Endothelial cell of hepatic sinusoid (primary cell): Measurements from ENCODE around the gene ASB6.

Experiments used
- in situ Hi-C: cut with HindIII; loops from 2 replicates; pipeline ENCODE4 v1.10.0; 2017; ENCODE audit warnings: low sequenced_read_pairs

The ASB6 gene

DNA sequence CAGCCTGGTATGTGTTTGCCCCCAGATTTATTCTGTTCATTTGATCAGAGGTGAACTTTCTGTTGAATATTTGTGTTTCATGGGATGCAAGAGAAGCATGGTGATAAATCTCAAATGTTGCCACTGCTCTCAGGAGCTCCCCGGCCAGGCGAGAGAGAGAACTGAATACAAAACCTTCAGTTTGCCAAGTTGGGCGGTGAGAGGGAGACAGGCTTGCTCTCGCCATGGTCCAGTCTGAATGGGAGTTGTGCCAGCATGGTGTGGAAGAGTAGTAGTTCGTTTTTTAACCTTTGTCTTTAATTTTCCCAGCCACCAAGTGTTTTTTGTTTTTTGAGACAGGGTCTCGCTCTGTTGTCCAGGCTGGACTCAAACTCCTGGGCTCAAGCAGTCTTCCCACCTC, 13.2 kb downstream of the ASB6 start:
- in situ Hi-C loops, result loop anchor here (10.0 kb wide), 1 partner anchor 254 kb away; no protein-coding TSS in a partner anchor

DNA sequence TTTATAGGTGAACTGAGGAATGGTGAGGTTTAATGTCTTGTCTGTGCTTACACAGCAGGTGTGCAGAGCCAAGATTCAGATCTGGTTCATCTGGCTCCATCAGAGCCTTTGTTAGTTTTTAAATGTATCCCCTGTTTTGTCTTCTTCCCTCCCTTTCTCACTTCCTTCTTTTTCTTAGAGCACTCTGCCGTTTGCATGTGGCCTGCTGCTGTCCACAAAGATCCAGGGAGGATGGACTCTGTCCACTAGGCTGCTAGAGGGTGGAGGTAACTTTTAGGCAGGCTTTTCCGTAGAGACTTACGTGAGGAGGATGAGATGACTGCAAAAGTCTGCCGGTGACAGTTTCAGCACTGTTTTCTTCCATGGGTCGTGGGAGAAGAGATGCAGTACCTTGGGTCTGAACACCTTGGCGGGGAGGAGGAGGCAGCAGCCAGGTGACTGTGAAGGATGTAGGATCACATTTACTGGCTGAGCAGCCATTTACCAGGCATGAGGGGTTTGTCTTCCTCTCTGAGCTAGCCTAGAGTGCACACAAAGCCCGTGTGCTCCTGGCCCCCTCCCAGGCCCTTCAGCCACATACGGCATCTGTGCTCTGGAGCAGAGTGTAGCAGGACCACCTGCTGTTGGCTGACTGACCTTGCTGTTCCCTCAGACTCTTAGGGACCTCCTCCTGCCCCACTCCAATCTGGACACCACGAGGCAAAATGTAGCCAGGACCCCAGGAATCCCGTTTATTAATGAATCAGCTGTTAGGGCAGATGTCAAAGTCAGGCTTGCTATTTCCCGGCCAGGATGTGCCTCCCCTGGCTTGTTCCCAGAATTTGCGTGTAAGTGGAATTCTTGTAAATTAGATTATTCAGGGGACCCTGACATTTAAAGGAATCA, 14.2 kb downstream of the ASB6 start:
- in situ Hi-C loops, result loop anchor here (10.0 kb wide), 1 partner anchor 253 kb away; no protein-coding TSS in a partner anchor

DNA sequence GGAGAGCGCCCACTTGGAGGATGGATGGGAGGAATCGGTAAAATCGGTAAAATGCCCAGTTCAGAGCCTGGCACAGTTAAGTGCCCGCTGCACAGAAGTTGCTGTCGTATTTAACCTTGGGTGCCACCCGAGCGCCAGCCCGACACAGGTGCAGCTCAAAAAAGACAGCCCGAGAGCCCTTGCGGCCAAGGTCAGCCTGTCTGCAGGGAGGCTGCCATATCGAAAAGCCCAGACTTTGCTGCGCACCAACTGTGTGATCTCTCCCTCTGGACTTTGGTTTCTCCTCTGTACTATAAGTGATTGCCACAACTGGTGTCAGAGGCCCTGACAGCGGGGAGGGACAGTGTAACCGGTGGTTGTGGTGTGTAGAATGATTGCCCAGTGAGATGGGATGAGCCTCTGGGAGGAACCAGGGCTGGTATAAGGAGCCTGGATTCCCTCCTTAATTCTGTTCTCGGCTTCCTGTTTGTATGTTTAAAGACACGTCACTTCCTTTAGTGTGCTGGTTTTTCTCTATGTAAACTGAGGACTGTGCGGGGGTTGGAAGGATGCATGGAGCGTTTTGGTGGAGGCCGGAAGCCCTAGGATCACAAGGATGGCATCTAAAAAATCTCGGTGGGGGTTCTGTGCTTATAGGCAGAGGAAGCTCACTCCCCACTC, 15.2 kb downstream of the ASB6 start:
- in situ Hi-C loops, result loop anchor here (10.0 kb wide), 1 partner anchor 252 kb away; no protein-coding TSS in a partner anchor

DNA sequence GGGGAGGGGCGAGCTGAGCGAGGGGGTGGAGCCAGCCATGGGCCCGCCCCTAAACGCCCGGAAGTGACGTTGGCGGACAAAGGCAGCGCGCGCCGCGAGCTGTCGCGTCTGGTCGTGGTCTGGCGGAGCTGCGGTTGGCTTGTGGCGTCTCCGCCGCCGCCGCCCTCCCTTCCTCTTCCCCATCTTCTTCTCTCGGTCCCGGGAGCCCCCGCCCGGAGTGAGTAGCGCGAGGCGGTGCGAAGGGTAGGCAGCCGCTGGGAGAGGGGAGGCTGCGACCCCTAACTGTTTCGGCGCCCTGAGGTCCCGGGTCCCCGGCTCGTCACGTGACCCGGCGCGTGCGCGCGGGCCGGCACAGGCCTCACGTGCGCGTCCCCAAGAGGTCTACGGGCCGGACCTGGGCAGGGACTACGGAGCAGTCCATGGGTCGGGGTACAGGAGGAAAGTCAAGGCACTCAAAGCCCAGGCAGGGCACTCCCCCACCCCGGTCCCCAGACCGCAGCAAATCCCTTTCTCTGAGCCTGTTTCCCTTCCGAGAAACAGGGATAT, 15.8 kb downstream of the ASB6 start, which contains the start of gene NTMT1:
Gene NTMT1 (plus strand): TSS at position 85 of the 546 bp plus-strand sequence. CDS start 6,541 bp downstream, outside the sequence.
- in situ Hi-C loops, result loop anchor here (10.0 kb wide), 1 partner anchor 251 kb away; no protein-coding TSS in a partner anchor

DNA sequence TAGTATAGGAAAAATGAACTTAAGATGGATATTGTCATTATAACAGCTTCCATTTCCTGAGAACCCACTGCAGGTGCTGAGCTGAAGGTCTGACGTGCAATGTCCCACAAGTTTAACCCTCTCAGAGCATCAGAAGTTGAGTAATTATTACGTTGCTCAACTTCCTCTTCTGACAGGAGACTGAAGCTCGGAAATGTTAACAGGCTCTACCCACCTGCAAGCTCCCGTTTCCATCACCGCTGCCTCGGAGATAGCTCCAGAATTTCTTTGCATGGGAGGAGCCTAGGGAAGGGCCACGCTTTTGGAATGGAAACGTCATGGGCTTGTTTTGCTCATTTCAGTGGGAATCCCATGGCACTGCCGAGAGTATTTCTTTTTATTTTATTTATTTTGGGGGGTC, 17.0 kb downstream of the ASB6 start:
- in situ Hi-C loops, result loop anchor here (10.0 kb wide), 1 partner anchor 250 kb away; no protein-coding TSS in a partner anchor

DNA sequence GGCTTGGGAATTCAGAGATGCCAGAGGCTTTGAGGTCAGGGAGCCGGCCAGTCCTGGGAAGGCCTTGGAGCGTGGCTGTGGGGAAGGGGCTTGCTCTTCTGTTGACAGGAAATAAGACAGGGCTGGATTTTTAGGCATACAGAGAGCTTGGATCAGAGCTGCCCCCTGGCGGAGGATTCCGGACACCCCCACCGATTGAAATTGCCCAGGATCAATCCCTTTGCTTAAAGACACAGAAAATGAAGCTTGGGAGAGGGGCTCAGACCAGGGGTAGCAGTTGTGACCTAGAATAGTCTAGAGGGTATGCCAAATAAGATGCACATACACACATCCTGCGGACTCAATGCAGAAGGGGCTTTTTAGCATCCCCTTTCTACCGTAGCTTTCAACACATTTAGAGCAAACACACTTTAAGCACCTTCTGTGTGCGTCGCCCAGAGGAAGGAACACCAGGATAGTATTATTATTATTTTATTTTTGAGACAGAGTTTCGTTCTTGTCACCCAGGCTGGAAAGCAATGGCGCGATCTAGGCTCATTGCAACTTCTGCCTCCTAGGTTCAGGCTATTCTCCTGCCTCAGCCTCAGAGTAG, 17.7 kb downstream of the ASB6 start:
- in situ Hi-C loops, result loop anchor here (10.0 kb wide), 1 partner anchor 249 kb away; no protein-coding TSS in a partner anchor

DNA sequence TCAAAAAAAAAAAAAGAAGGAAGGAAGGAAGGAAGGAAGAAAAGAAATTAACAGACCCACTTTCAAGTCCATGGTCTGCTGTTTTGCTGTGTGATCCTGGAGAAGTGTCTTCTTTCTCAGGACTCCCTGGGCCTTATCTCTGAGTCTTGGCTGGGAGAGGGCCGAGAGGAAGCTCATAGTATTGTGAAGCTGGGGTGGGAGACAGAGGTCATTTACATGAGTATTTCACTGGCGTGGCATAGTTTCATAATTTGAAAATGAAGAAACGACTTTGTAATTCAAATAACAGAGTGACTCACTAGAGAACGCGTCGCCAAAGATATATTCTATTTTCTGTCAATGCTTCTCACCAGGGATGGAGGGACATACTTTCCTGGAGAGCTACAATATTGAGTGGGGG, 18.6 kb downstream of the ASB6 start:
- in situ Hi-C loops, result loop anchor here (10.0 kb wide), 1 partner anchor 249 kb away; no protein-coding TSS in a partner anchor

DNA sequence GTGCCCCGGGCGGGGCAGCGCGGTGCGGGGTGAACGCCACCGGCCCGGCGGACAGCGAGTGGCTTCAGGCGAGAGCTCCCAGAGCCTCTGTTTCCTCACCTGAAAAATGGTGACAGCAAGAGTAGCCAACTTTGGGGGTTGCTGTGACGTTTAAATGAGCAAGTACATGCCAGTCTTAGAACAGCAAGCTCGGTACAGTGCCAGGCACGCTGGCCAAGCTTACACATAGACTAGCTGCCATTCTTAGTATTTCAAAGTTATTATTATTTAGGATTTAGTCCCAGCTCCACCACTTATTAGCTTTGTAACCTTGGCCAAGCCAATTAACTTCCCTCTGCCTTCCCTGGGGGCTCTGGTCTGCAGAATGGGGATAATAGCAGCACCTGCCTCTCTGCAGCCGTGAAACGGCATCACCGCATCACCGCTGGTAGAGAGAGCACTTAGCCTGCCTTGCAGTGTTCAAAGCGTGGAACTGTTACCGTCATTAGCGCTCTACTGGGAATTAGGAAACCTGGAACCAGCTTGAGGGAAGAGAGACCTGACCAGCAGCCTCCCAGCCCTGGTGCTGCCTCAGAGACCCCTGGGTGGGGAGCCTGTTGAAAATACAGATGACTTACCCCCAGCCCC, 21.2 kb downstream of the ASB6 start, which contains the start of gene C9orf50:
Gene C9orf50 (minus strand): TSS at position 433 of the 627 bp plus-strand sequence. CDS start 527 bp downstream, outside the sequence.
- in situ Hi-C loops, result loop anchor here (10.0 kb wide), 1 partner anchor 246 kb away; no protein-coding TSS in a partner anchor

DNA sequence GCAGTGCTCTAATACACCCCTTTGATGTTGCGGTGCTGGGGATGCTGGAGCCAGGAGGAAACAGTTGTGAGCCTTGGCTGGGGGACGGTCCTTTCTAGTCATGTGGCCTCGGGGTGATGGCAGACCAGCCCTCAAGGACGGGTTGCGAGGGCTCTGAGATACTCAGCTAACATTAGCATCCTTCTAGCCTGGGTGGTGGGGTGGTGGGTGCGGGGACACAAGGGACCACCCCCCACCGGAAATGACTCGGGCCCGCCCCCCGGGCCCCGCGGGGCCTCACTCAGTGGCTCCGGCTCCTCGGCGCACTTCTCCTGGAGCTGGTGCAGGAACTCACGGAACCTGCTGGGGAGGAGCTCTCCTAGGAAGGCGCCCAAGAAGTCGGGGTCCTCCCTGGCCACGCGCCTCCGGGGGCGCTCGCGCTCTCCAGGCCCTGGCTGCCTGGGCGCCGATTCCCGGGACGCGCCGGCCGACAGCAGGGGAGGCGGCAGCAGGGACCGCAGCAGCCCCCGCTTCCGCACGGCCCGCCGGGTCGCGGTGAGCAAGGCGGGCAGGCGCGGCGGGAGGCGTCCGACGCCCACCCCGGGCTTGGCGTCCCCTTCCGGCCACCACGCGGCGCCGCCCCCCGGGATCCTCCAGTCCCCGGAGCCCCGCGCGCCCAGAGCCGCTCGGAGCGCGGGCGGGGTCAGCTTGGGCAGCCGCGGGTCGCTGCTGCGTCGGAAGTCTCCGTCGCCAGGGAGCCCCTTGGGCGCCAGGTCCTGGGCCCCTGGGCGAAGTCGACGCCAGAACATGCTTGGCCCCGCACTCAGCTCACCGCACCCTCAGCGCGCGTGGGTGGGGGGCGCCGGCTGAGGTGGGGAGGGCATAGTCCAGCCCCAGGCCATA, 21.9 kb downstream of the ASB6 start:
- in situ Hi-C loops, result loop anchor here (10.0 kb wide), 1 partner anchor 245 kb away; no protein-coding TSS in a partner anchor

DNA sequence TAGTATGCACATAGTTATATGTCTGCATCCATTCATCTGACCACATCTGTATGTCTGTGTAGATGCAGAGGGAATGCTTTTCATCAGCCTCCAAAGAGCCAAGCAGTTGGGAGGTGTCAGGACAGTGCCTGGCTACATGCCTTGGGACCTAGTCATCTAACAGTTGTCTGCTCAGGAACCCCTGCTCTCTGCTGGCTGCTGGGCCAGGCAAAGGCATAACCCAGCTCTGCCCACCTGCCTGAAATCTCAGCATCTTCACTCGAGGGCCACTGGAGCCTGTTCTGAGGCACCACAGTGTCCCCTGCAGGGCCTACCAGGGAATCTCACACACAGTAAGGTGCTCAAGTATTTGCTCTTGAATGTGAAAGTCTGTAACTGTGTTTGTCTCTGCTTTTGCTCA, 24.8 kb downstream of the ASB6 start:
- in situ Hi-C loops, result no loop called here

DNA sequence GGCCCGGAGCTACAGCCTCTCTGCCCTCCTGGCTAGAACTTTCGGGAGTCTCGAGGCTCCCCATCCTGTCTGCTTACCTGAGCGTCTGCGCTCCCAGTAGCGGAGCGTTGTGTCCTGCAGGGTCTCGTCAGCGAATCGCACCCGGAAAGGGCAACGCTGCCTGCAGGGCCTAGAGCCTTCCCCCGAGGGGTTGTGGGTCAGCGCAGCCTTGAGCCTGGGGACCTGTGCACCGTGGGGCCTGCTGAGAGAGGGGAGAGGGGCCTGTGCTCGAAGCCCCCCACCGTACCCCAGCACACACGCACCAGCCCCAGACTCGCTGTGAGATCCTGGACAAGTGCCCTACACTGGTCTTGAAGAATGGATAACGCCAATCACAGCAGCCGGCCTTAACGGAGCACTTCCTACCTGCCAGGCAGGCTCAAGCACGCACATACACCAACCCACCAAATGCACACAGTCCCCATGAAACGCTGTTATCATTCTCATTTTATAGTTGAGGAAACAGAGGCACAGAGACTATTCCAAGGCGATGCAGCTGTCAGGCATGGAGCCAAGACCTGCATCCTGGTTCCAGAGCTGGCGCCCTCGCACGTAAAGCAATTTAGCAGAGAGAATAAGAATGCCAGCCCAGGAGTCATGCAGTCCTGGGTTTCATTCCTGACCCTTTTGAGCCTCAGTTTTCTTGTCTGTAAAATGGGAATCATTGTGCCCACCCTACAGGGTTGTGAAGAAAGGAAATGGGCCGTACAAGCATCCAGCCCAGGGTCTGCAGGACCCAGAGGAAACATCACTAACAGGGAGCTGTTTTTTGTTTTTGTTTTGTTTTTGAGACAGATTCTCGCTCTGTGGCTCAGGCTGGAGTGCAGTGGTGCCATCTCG, 26.3 kb downstream of the ASB6 start:
- in situ Hi-C loops, result no loop called here

DNA sequence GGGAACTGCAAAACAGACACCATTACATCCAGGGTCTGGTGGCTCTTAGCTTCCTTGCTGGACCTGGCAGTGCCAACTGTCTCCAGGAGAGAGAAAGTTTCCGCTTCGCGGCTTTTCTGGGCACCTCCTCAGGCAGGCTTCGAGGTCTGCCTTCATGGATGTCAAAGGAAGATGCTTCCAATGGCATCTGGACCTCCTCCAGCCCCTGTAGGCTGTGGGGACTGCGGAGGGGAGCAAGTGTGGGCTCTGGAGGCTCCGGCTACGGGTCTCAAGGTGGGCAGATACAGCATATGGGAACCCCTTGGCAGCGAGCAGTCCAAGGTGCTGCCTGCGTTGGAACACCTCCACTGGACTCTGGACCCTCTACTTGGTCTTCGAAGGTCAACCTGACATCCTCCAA, 27.0 kb downstream of the ASB6 start:
- in situ Hi-C loops, result no loop called here

DNA sequence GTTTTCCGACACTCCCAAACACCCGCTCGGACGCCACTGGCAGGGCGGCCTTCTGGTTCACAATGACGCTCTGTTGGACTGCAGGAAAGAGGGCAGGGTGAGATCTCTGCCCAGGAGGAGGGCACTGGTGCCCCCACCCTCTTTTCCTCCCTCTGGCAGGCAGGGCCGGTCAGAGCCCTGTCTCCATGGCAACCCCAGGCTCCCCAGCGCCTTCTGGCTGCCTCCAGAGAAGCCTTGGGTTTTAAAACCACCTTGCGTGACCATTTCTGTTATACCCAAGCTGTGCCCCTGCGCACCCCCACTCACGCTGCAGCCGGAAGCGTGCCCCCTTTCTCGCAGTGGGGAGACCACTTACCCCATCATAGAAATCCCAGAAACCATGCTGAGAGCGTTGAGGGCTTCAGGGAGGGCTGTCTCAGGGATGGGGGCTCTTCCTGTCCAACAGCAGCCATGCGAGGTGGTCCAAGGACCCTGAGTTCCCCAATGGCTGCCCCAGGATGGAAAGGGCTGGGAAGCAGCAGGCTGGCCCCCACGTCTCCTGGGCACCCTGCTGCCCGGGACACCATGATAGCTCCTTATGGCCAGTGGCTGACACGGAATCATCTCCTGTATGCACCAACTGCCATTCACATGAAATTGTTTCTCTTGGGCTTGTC, 28.3 kb downstream of the ASB6 start:
- in situ Hi-C loops, result no loop called here

DNA sequence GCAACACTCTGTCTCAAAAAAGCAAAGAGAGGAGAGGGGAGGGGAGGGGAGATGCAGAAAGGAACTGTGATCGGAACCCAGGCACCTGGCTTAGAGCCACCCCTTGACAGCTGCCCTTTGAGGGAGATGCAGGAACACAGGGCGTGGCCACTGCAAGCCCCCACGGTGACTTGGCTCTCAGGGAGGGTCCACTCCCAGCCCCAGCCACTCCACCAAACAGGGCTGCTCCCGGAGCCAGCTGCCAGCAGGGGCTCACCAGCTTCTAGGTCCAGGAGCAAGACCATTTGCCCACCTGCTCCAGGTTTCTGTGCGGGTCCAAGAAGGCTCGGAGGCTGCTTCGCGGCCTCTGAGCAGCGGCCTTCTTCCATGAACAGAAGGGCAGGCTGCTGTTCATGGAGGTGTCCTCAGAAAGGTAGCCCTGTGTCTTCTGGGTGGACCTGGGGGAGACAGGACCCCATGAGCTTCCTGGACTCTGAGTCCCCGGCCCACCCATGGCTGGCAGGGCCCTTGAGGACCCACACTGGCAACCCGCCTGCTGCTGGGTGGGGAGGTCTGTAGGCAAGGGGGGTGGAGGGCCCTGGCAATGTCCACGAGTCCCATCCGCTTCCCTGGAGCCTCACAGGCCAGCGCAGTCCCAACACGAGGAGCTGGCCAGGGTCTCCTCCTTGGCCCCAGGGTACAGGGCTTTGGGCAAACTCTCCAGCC, 29.0 kb downstream of the ASB6 start:
- in situ Hi-C loops, result no loop called here

DNA sequence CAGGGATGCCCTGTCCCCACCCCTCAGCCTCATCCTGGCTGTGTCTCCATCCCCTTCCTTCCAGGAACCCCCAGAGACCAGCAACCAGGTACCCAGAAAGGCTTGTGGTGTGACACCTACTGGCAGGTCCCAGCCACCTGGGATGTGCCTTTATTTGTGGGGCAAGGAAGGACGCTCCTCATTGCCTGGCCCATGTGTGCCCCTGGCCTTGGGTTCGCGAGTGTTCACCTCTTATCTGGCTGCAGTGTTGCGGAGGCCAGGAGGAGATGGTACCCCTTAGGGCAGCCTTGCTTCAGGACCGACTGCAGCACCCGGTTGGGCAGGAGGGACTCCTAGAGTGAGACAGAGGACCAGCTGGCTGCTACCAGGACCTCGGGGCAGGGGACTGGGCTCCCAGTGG, 29.8 kb downstream of the ASB6 start:
- in situ Hi-C loops, result no loop called here

DNA sequence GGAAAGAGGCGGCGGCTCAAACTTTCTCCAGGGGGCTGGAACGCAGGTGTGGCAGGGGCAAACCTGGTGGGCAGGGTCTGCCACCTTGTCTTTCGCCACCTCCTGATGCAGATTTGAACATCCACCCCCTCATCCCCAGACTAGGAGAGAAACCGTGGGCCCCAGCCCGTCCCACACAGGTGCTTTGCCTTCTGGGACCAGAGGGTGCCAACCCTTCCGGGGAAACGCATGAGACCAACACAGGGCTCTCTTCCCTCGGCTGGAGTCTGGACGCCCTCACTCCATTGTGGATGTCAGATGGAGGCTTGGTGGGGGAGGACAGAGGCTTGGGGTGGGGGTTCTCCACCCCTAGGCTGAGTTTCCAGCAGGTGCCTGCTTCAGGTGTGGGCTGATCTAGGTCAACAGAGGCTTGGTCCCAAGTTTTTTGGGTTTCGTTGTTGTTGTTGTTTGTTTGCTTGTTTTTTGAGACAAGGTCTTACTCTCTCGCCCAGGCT, 30.6 kb downstream of the ASB6 start:
- in situ Hi-C loops, result no loop called here
